GM12891 (cell line): ENCODE data around the gene ENTPD8.

ENCODE experiments used
- POLR2A ChIP-seq: IDR thresholded peaks from 2 replicates; pipeline ENCODE4 v1.6.1; 2011; ENCODE audit warnings: low read depth, low read length, control low read depth
- POLR2AphosphoS5 ChIP-seq: IDR thresholded peaks from 2 replicates; pipeline ENCODE4 v1.6.1; 2011; ENCODE audit warnings: low read depth, low read length, control low read depth
- SPI1 ChIP-seq: IDR thresholded peaks from 2 replicates; pipeline ENCODE4 v1.6.1; 2011; ENCODE audit warnings: low read depth, low read length, control low read depth
- TAF1 ChIP-seq: IDR thresholded peaks from 2 replicates; pipeline ENCODE4 v1.6.1; 2011; ENCODE audit warnings: low read depth, low read length, control low read depth

GRCh38 chr9:137484551-137485315 lies 43.6 kb upstream of the ENTPD8 start:
- TF ChIP-seq TAF1 (no peak), POLR2AphosphoS5 (no peak), SPI1 (no peak), POLR2A (no peak)
